Right lobe of liver (tissue), 4 donors: Measurements from ENCODE around the gene PATL1.
"Not testable (repeated sequence)": the region's sequence is repeated elsewhere in the genome, so short reads cannot be mapped to it uniquely, and the experiment has no call there.

Experiments
- CTCF ChIP-seq, 4 donors: fragments of 200-600 bp in 3 of 4; fragments of 450-650 bp in 1 of 4; IDR thresholded peaks; one replicate each; pipeline versions ENCODE4 v1.5.1 to v1.8.0; 2016 to 2022; ENCODE audit warnings: antibody characterized with exemption in 4 of 4, mild to moderate bottlenecking in 2 of 4
- POLR2A ChIP-seq: fragments of 450-650 bp; IDR thresholded peaks from one replicate; pipeline ENCODE4 v1.6.1; 2017; ENCODE audit warnings: antibody characterized with exemption, mild to moderate bottlenecking
- donor health status: DM: no; HTN: no; CAD: no.
- donor health status: DM: no; HTN: no; CAD: no.
- donor health status: DM: no; HTN: yes; CAD: no.

- not testable (repeated sequence) for TF ChIP-seq CTCF (IDR thresholded peaks at IDR 0.05); POLR2A
Measured at GRCh38 chr11:59681260-59681725, 12.5 kb upstream of the PATL1 start.
